GDM1 (cell line): Measurements from ENCODE around the gene PDE1A.
"Not testable (repeated sequence)": the region's sequence is repeated elsewhere in the genome, so short reads cannot be mapped to it uniquely, and the experiment has no call there.

Source experiments
- DNase-seq: peaks from one replicate; lab custom pipeline; 2025; lab: John Stamatoyannopoulos, UW

PDE1A gene

DNA sequence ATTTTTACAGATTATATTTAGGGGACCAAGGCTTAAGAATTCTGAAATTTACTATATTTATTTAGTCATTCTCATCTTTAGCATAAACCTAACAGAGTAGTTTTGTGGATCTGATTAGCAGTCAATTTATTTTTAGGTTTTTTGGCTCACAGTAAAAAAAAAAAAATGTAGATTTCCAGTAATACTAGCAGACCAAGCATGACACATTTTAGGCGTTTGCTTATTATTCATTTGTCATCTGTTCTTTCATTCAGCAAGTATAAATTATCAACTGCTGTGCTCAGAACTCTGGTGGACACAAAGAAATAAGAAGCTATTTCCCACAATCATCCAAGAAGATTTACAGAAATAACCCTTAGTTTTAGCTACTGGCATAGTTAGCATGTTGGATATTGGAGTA is 20.6 kb downstream of the PDE1A start:
- DNase-seq = no peak

GRCh38 chr2:182404975-182405561 is 21.8 kb downstream of the PDE1A start:
- DNase-seq = no peak

GRCh38 chr2:182404092-182404491 is 22.7 kb downstream of the PDE1A start:
- DNase-seq = no peak

GRCh38 chr2:182393270-182393760 is 33.5 kb downstream of the PDE1A start:
- DNase-seq = no peak

GRCh38 chr2:182391443-182391842 is 35.4 kb downstream of the PDE1A start:
- no peak for DNase-seq

DNA sequence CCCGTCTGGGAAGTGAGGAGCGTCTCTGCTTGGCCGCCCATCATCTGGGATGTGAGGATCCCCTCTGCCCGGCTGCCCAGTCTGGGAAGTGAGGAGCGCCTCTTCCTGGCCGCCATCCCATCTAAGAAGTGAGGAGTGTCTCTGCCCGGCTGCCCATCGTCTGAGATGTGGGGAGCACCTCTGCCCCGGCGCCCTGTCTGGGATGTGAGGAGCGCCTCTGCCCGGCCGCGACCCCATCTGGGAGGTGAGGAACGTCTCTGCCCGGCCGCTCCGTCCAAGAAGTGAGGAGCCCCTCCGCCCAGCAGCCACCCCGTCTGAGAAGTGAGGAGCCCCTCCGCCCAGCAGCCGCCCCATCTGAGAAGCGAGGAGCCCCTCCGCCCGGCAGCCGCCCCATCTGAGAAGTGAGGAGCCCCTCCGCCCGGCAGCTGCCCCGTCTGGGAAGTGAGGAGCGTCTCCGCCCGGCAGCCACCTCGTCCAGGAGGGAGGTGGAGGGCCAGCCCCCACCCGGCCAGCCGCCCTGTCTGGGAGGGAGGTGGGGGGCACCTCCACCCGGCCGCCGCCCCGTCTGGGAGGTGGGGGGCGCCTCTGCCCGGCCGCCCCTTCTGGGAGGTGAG is 40.5 kb downstream of the PDE1A start:
- DNase-seq = not testable (repeated sequence)

DNA sequence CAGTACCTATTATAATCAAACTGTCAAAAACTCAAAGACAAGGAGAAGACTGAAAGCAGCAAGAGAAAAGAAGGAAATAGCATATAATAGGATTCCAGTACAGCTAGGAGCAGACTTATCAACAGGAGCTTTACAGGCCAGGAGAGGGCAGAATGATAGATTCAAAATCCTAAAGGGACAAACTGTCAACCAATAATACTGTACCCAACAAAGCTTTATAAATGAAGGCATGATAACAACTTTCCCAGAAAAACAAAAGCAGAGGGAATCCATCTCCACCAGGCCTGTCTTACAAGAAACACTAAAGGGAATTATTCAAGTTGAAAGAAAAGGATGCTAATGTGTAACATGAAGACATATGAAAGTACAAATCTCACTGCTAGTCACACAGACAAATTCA is 42.0 kb downstream of the PDE1A start:
- no peak for DNase-seq

GRCh38 chr2:182381225-182381624 is 45.6 kb downstream of the PDE1A start:
- DNase-seq = no peak

- DNase-seq = no peak
Observed at GRCh38 chr2:182379241-182379640, 47.6 kb downstream of the PDE1A start.

DNA sequence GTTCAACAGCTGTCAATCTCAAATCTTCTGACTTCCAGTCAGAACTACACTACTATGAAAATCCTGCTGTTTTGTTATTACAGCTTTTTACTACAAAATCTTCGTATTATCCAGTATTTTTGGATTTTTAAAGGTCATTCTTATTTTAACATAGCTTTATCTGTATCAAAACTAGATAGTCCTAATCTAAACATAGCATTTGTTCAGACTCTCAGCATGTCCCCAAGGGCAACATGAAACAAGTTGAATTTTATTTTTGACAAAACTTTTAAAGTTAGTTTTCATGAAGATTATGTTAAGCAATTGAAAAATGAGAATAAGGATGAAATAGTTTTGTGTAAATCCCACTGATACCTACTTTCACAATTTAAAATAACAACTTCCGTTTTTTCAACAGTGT is 48.1 kb downstream of the PDE1A start:
- DNase-seq = no peak

- no peak for DNase-seq
Observed at GRCh38 chr2:182377467-182377866, 49.4 kb downstream of the PDE1A start.

DNA sequence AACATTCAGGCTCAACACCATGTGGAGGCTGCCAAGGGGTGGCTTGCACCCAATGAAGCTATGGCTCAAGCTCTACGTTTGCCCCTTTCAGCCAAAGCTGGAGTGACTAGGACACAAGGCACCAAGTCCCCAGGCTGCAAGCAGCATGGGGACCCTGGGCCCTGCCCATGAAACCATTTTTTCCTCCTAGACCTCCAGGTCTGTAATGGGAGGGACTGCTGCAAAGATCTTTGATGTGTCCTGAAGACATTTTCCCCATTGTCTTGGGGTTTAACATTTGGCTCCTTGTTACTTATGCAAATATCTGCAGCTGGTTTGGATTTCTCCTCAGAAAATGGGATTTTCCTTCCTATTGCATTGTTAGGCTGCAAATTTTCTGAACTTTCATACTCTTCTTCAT is 51.0 kb downstream of the PDE1A start:
- DNase-seq = no peak

DNA sequence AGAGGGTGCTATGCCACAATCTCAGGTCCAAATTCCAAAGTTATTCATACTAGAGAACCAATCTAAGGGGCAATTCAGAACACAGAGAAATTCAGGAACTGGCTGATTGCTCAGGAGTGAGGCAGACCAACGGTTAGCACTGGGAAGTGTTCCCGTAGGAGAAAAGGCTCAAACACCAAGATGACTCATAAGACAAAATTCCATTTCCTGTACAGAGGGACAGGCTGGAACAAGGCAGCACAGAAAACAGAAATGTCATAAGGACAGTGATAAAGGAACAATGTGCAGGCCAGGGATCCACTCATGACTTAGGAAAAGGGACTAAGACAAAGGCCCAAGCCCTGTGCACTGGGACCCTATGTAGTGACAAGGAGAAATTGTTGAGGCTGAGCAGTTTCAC is 54.2 kb downstream of the PDE1A start:
- no peak for DNase-seq

GRCh38 chr2:182368996-182369395 is 57.8 kb downstream of the PDE1A start:
- DNase-seq = no peak

GRCh38 chr2:182368446-182368845 is 58.4 kb downstream of the PDE1A start:
- DNase-seq = no peak

- DNase-seq = no peak
Observed at GRCh38 chr2:182367401-182367800, 59.4 kb downstream of the PDE1A start.

GRCh38 chr2:182366628-182367027 is 60.2 kb downstream of the PDE1A start:
- no peak for DNase-seq

GRCh38 chr2:182365855-182366254 is 61.0 kb downstream of the PDE1A start:
- no peak for DNase-seq

DNA sequence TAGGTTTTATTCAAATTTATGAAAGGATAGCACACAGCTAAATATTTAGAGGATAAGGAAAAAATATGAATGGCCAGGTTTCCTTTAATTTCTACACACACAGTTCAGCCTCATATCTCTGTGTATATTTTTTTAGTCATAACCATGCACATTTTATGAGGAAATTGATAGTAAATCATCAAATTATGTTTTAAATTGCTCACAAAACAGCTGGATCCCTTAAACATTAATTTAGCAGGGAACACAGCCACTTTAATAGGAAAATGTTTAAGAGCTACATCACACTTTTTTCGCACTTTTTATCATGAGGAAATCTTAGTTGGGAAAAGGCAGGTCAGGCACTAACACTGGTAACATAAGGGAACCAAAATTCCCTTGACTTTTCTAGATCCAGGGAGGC is 65.4 kb downstream of the PDE1A start:
- DNase-seq = no peak

GRCh38 chr2:182360663-182361260 is 66.1 kb downstream of the PDE1A start:
- DNase-seq = no peak

GRCh38 chr2:182359990-182360662 is 66.7 kb downstream of the PDE1A start:
- no peak for DNase-seq

- no peak for DNase-seq
Observed at GRCh38 chr2:182359027-182359989, 67.5 kb downstream of the PDE1A start.
